K562 (cell line): ENCODE results near the gene ABHD16A. TPM values are rescaled to one million over a fixed set of nuclear protein-coding genes. Genes with fewer than 3 reads are reported as not detected.
A peak's percentile ranks its signal among the peaks of the same experiment; 100 is the strongest.

Source experiments
- CREBBP ChIP-seq: IDR thresholded peaks from one replicate; pipeline ENCODE4 v1.6.1; 2012; ENCODE audit warnings: low read depth, mild to moderate bottlenecking, control low read depth, inconsistent platforms, low read length
- EP400 ChIP-seq: fragments of 450-650 bp; IDR thresholded peaks from 2 replicates; pipeline ENCODE4 v1.6.1; 2017; ENCODE audit warnings: antibody characterized with exemption, mild to moderate bottlenecking, moderate library complexity
- HLTF ChIP-seq: fragments of 450-650 bp; IDR thresholded peaks from 2 replicates; pipeline ENCODE4 v1.6.1; 2016
- KAT7 ChIP-seq: sonication (generic); formaldehyde crosslinking; IDR thresholded peaks from 2 replicates; pipeline ENCODE4 v1.8.0; 2022; ENCODE audit warnings: missing genetic modification reagents, mild to moderate bottlenecking, borderline replicate concordance
- MAFF ChIP-seq: IDR thresholded peaks from 2 replicates; pipeline ENCODE4 v1.6.1; 2012; ENCODE audit warnings: low read length, improper control_type of control experiment
- MYBL2 ChIP-seq, 2 experiments: fragments of 450-650 bp in 1 of 2; sonication (generic) in 1 of 2; formaldehyde crosslinking in 1 of 2; IDR thresholded peaks; 2 replicates each; pipeline versions ENCODE4 v1.6.1 to v1.8.1; 2017 to 2022; ENCODE audit warnings: borderline replicate concordance in 1 of 2, inconsistent platforms in 1 of 2, low read depth in 1 of 2, mild to moderate bottlenecking in 1 of 2, missing genetic modification reagents in 1 of 2, moderate library complexity in 1 of 2
- NR3C1 ChIP-seq: sonication (generic); formaldehyde crosslinking; IDR thresholded peaks from 2 replicates; pipeline ENCODE4 v1.8.1; 2022; ENCODE audit warnings: missing genetic modification reagents
- RAD51 ChIP-seq: fragments of 450-650 bp; IDR thresholded peaks from 2 replicates; pipeline ENCODE4 v1.7.1; 2016; ENCODE audit warnings: low read depth, mild to moderate bottlenecking, borderline replicate concordance
- REST ChIP-seq, 2 experiments: fragments of 450-650 bp; formaldehyde crosslinking in 1 of 2; IDR thresholded peaks; 2 replicates each; pipeline versions ENCODE4 v1.4.0 to v1.6.1; 2014 to 2020; ENCODE audit warnings: mild to moderate bottlenecking in 2 of 2, borderline replicate concordance in 1 of 2, low read depth in 1 of 2
- SMARCE1 ChIP-seq: fragments of 450-650 bp; IDR thresholded peaks from 2 replicates; pipeline ENCODE4 v1.7.1; 2016; ENCODE audit warnings: mild to moderate bottlenecking
- THRA ChIP-seq: fragments of 450-650 bp; IDR thresholded peaks from 2 replicates; pipeline ENCODE4 v1.6.1; 2017; ENCODE audit warnings: mild to moderate bottlenecking, moderate library complexity
- ZNF121 ChIP-seq: sonication (generic); formaldehyde crosslinking; conservative IDR thresholded peaks from 2 replicates; pipeline ENCODE4 v1.8.0; 2022; ENCODE audit warnings: missing genetic modification reagents
- ZNF217 ChIP-seq: sonication (generic); formaldehyde crosslinking; IDR thresholded peaks from 2 replicates; pipeline ENCODE4 v1.8.0; 2022; ENCODE audit warnings: mild to moderate bottlenecking, missing genetic modification reagents
- ZNF512 ChIP-seq: IDR thresholded peaks from 2 replicates; pipeline ENCODE4 v1.6.1; 2016; ENCODE audit warnings: missing genetic modification characterization, missing compliant biosample characterization
- ZNF764 ChIP-seq: fragments of 250-450 bp; sonication (Bioruptor Pico); IDR thresholded peaks from 2 replicates; pipeline ENCODE4 v1.4.0; 2020; ENCODE audit warnings: low read depth, mild to moderate bottlenecking, moderate library complexity
- polyA plus RNA-seq, 8 experiments: library from polyadenylated mRNA; depleted of rRNA in 4 of 8; stranded (reverse) in 5 of 8; unstranded in 3 of 8; fragments of >200 nt; fragmentation: Nextera tagmentation in 2 of 8; fragmentation: Illumina TruSeq in 1 of 8; extraction: Ambion mirVana in 2 of 8; extraction: Trizol in 1 of 8; gene quantifications; 2 replicates each; pipeline versions ENCODE4 v1.2.1 to v1.2.3, GENCODE V29; 2011 to 2014; ENCODE audit warnings: inconsistent platforms in 1 of 8, missing spikeins in 1 of 8
- total RNA-seq, 7 experiments: library from RNA; depleted of rRNA in 6 of 7; stranded (reverse); fragments of >200 nt in 6 of 7; fragmentation: Illumina TruSeq in 2 of 7; extraction: Trizol in 2 of 7; gene quantifications; 2 replicates each; pipeline versions ENCODE4 v1.2.1 to v1.2.3, GENCODE V29; 2011 to 2021; ENCODE audit warnings: low replicate concordance in 1 of 7
- TF ChIP-seq, protein P1 (sequence below): fragments of 450-650 bp; formaldehyde crosslinking; conservative IDR thresholded peaks from 2 replicates; pipeline ENCODE4 v1.4.0; 2022; ENCODE audit warnings: mild to moderate bottlenecking, missing genetic modification characterization

Gene ABHD16A
- total and polyA plus RNA-seq, 9 of the 15 experiments (the other 6 are each of a cell fraction or from before 2014, with no cell fraction given) = 25.8 to 120 (median 81.6) TPM

- TF ChIP-seq, protein P1, sequence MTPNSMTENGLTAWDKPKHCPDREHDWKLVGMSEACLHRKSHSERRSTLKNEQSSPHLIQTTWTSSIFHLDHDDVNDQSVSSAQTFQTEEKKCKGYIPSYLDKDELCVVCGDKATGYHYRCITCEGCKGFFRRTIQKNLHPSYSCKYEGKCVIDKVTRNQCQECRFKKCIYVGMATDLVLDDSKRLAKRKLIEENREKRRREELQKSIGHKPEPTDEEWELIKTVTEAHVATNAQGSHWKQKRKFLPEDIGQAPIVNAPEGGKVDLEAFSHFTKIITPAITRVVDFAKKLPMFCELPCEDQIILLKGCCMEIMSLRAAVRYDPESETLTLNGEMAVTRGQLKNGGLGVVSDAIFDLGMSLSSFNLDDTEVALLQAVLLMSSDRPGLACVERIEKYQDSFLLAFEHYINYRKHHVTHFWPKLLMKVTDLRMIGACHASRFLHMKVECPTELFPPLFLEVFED (CRISPR knock-in tag) = no peak
- TF ChIP-seq ZNF217 (CRISPR knock-in tag) (no peak), THRA (no peak), EP400 (no peak), SMARCE1 (peak; percentile 88), HLTF (no peak), ZNF121 (no peak), NR3C1 (CRISPR knock-in tag) (no peak), MAFF (no peak), MYBL2 (IDR thresholded peaks at IDR 0.05; ENCODE audit: low read depth) (no peak), MYBL2 (CRISPR knock-in tag; IDR thresholded peaks at IDR 0.05; ENCODE audit: borderline replicate concordance) (no peak), CREBBP (no peak), RAD51 (0 out of 2 replicates have a peak, but pooled peaks have one; percentile 48), REST (IDR thresholded peaks at IDR 0.05; ENCODE audit: borderline replicate concordance) (no peak), REST (CRISPR knock-in tag; IDR thresholded peaks at IDR 0.05; ENCODE audit: low read depth) (no peak), KAT7 (CRISPR knock-in tag) (peak; percentile 23; the same call in 1 of the 2 replicates), ZNF764 (CRISPR knock-in tag) (no peak), ZNF512 (tag) (peak; percentile 41; the same call in 1 of the 2 replicates)
These were observed 712 bp downstream of the ABHD16A start (continued) for GRCh38 chr6:31702405-31702818.
